PFSK-1 (cell line): ENCODE data around the gene ARID5A.

Source experiments
- FOXP2 ChIP-seq: optimal IDR thresholded peaks from 2 replicates; pipeline ENCODE3; 2011; ENCODE audit warnings: borderline replicate concordance, control low read depth, inconsistent platforms; ENCODE audit not compliant: insufficient read depth; ENCODE audit errors: extremely low read length, extremely low read depth
- POLR2AphosphoS5 ChIP-seq: IDR thresholded peaks from 2 replicates; pipeline ENCODE4 v1.6.1; 2012; ENCODE audit warnings: low read depth, mild to moderate bottlenecking, control low read depth, low read length, moderate library complexity
- REST ChIP-seq, 2 experiments: IDR thresholded peaks; 2 replicates each; pipeline versions ENCODE4 v1.6.1 to v1.8.0; 2011 to 2012; ENCODE audit warnings: low read depth in 2 of 2, low read length in 2 of 2, control low read depth in 1 of 2, inconsistent platforms in 1 of 2, mild to moderate bottlenecking in 1 of 2, moderate library complexity in 1 of 2; ENCODE audit not compliant: insufficient read depth in 1 of 2
- SIN3A ChIP-seq: IDR thresholded peaks from 2 replicates; pipeline ENCODE4 v1.6.1; 2012; ENCODE audit warnings: mild to moderate bottlenecking, low read length, moderate library complexity, borderline replicate concordance; ENCODE audit not compliant: insufficient read depth
- TAF1 ChIP-seq: IDR thresholded peaks from 2 replicates; pipeline ENCODE4 v1.6.1; 2012; ENCODE audit warnings: low read length, control low read depth, borderline replicate concordance; ENCODE audit not compliant: insufficient read depth

ARID5A gene

GRCh38 chr2:96493072-96493471, 43.5 kb upstream of the ARID5A start:
- no peak for TF ChIP-seq FOXP2
- no peak for TF ChIP-seq TAF1
- no peak for TF ChIP-seq SIN3A
- no peak for TF ChIP-seq POLR2AphosphoS5
- TF ChIP-seq REST (IDR thresholded peaks at IDR 0.05; ENCODE audit: insufficient read depth in 1 of 2, low read depth in 2 of 2, low read length in 2 of 2) = no peak

DNA sequence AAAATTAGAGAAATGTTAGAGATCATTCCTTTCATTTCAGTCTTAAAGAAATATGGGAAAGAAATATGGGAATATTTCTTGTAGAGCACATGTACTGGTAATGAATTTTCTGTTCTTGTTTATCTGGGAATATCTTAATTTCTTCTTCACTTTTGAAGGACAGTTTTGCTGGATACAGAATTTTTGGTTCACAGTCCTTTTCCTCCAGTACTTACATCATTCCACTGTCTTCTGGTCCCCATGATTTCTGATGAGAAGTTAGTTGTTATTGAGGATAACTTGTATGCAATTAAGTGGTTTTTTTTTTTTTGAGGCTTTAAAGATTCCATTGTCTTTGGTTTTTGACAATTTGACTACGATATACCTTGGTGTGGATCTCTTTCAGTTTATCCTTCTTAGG, 42.4 kb upstream of the ARID5A start:
- TF ChIP-seq SIN3A = no peak
- TF ChIP-seq POLR2AphosphoS5 = no peak
- TF ChIP-seq TAF1 = no peak
- TF ChIP-seq FOXP2 = no peak
- no peak for TF ChIP-seq REST (IDR thresholded peaks at IDR 0.05; ENCODE audit: insufficient read depth in 1 of 2, low read depth in 2 of 2, low read length in 2 of 2)

DNA sequence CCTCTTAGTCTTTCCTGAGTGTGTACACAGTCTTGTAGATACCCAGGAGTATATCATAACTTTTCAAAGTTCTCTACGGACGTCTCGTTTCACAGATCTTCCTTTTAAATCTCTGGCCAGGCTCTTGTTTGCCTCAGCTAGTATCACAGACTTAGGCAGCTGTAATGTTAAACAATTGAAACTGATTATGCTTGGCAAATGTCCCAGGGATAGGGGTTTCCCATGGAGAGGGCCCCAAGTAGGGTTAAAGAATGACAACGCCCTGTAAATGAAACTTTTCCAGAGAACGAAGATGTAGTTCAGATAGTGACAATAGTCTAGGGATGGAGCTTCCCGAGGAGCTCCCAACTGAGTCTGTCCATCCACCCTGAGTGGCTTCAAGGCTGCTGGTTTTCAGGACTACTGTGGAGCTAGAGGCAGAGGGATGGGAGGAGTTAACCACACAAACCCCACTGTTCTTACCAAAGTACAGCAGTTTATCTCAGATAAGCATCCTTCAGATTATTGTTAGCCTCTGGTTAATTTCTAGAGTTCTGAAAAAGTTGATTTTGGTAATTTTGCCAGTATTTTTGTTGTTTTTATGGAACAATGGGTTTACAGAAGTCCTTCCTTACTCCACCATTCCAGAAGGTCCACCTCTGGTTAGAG, 40.4 kb upstream of the ARID5A start:
- TF ChIP-seq FOXP2 (no peak), REST (IDR thresholded peaks at IDR 0.05; ENCODE audit: insufficient read depth in 1 of 2, low read depth in 2 of 2, low read length in 2 of 2) (no peak), POLR2AphosphoS5 (no peak), SIN3A (no peak), TAF1 (no peak)

DNA sequence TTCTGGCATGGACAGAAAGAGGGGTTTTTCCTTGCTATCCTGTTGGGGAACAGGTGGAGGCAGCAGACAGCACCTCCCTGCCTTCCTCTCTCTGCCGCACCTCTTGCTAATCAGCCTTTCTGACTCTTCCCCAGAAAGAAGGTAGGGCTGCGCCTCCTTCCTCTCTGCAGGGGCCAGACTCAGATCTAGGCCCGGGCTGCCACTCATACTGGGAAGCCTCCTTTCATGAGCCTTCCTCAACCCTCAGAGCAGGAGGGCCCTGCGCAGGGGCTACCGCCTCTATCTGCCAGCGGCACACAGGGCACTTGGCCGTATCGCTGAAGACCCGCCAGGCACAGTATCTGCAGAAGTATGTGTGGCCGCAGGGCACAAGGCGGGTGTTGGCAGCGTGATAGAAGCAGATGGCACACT, 38.5 kb upstream of the ARID5A start:
- TF ChIP-seq SIN3A (no peak), POLR2AphosphoS5 (no peak), FOXP2 (no peak), REST (IDR thresholded peaks at IDR 0.05; ENCODE audit: insufficient read depth in 1 of 2, low read depth in 2 of 2, low read length in 2 of 2) (no peak), TAF1 (no peak)
